Measurements from ENCODE around the gene CD14. TPM values are rescaled to one million over a fixed set of nuclear protein-coding genes. Genes with fewer than 3 reads are reported as not detected.

Gene CD14
- total RNA-seq, 1 experiment from 2014 or later: 0.42 TPM

DNA sequence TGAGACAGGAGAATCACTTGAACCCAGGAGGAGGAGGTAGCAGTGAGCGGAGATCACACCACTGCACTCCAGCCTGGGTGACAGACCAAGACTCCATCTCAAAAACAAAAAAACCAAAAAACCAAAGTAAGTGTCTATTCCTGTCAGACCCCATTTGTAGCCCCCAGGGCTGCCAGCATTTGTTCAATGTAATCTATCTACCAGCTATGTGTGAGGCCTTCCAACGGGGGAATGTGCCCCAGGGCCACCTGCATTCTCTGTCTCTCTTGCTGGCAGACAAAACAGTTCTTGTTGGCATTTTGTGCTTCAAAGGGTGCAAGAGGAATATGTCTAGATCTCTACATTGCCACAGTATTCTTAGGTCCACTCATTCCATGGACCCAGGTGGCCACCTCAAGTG lies 34.1 kb downstream of the CD14 start:
- Histone ChIP-seq H2AFZ (ENCODE audit: low read depth, low read length, poor library complexity, severe bottlenecking) (no peak overlapping the region), H3K4me3 (replicated peaks in 1 of 2; ENCODE audit: low read depth in 1 of 2, low read length in 2 of 2) (no peak overlapping the region), H3K27ac (ENCODE audit: low read depth, low read length) (no peak overlapping the region), H3K79me2 (ENCODE audit: insufficient read depth, low read length) (no peaks in the 10 kb centered on the region), H3K4me1 (ENCODE audit: control insufficient read depth in 1 of 2, insufficient read depth in 2 of 2, low read length in 2 of 2) (no peaks in the 10 kb centered on the region), H3K36me3 (ENCODE audit: control insufficient read depth in 1 of 2, insufficient read depth in 2 of 2, low read length in 2 of 2) (no peaks in the 10 kb centered on the region), H3K27me3 (ENCODE audit: insufficient read depth, low read length) (no peaks in the 10 kb centered on the region), H3K9me2 (ENCODE audit: insufficient read depth) (no peaks in the 10 kb centered on the region), H3K9me3 (ENCODE audit: control insufficient read depth in 1 of 2, insufficient read depth in 1 of 2, low read depth in 1 of 2, low read length in 2 of 2) (no peaks in the 10 kb centered on the region), H3K9ac (ENCODE audit: low read length) (no peak overlapping the region), H3K4me2 (ENCODE audit: low read length) (no peak overlapping the region), H4K20me1 (ENCODE audit: insufficient read depth) (no peaks in the 10 kb centered on the region)
- DNase-seq (ENCODE audit: low read depth, low spot score) (no peak), ATAC-seq (no peak)
- ChIA-PET RAD21 (ENCODE audit: low non-redundant PET in 1 of 2, low total read pairs in 2 of 2, uncharacterized antibody in 2 of 2, unreplicated experiment in 2 of 2) (no interaction called here), POLR2A (no interaction called here), CTCF (no interaction called here)
- intact Hi-C loops (cut with micrococcal nuclease): no loop called here
- BruUV-seq (replicated peaks): no TSS peak
- TF ChIP-seq JUND (IDR thresholded peaks at IDR 0.05): no peak
- TF ChIP-seq, protein P1, sequence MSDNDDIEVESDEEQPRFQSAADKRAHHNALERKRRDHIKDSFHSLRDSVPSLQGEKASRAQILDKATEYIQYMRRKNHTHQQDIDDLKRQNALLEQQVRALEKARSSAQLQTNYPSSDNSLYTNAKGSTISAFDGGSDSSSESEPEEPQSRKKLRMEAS (IDR thresholded peaks at IDR 0.05): no peak
- TF ChIP-seq, protein P2, sequence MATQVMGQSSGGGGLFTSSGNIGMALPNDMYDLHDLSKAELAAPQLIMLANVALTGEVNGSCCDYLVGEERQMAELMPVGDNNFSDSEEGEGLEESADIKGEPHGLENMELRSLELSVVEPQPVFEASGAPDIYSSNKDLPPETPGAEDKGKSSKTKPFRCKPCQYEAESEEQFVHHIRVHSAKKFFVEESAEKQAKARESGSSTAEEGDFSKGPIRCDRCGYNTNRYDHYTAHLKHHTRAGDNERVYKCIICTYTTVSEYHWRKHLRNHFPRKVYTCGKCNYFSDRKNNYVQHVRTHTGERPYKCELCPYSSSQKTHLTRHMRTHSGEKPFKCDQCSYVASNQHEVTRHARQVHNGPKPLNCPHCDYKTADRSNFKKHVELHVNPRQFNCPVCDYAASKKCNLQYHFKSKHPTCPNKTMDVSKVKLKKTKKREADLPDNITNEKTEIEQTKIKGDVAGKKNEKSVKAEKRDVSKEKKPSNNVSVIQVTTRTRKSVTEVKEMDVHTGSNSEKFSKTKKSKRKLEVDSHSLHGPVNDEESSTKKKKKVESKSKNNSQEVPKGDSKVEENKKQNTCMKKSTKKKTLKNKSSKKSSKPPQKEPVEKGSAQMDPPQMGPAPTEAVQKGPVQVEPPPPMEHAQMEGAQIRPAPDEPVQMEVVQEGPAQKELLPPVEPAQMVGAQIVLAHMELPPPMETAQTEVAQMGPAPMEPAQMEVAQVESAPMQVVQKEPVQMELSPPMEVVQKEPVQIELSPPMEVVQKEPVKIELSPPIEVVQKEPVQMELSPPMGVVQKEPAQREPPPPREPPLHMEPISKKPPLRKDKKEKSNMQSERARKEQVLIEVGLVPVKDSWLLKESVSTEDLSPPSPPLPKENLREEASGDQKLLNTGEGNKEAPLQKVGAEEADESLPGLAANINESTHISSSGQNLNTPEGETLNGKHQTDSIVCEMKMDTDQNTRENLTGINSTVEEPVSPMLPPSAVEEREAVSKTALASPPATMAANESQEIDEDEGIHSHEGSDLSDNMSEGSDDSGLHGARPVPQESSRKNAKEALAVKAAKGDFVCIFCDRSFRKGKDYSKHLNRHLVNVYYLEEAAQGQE (IDR thresholded peaks at IDR 0.05; ENCODE audit: low read depth): no peak
- no peak for TF ChIP-seq SP1 (IDR thresholded peaks at IDR 0.05; ENCODE audit: low read depth)
- TF ChIP-seq EZH2 (IDR thresholded peaks at IDR 0.05): no peak
- TF ChIP-seq POLR2A (IDR thresholded peaks at IDR 0.05; ENCODE audit: borderline replicate concordance, extremely low read depth, insufficient read depth, insufficient read length): no peak
- TF ChIP-seq CTCF (IDR thresholded peaks at IDR 0.05 in 2 of 3, conservative IDR thresholded peaks at IDR 0.05 in 1 of 3; ENCODE audit: borderline replicate concordance in 1 of 3, insufficient read depth in 1 of 3, low read depth in 2 of 3, low read length in 2 of 3): no peak
- TF ChIP-seq EZH2phosphoT487 (IDR thresholded peaks at IDR 0.05; ENCODE audit: borderline replicate concordance): no peak
- no peak for TF ChIP-seq ZNF274 (IDR thresholded peaks at IDR 0.05; ENCODE audit: low read depth, low read length)
- TF ChIP-seq YY1 (IDR thresholded peaks at IDR 0.05; ENCODE audit: extremely low read depth, insufficient replicate concordance, low read depth, low read length): no peak
- no peak for TF ChIP-seq CEBPB (IDR thresholded peaks at IDR 0.05; ENCODE audit: low read depth)
- TF ChIP-seq SIN3A (IDR thresholded peaks at IDR 0.05; ENCODE audit: low read depth): no peak
